ENCODE data around the gene LHFPL6.

- no peak for TF ChIP-seq CREB1 (CRISPR knock-in tag; IDR thresholded peaks at IDR 0.05; ENCODE audit: low read depth)
- TF ChIP-seq CTCF (conservative IDR thresholded peaks at IDR 0.05; ENCODE audit: low read depth in 2 of 2): no peak
- TF ChIP-seq POLR2AphosphoS5 (IDR thresholded peaks at IDR 0.05; ENCODE audit: low read depth): no peak
- TF ChIP-seq EZH2 (IDR thresholded peaks at IDR 0.05; ENCODE audit: low read depth, unreplicated experiment): no peak
- TF ChIP-seq EZH2phosphoT487 (IDR thresholded peaks at IDR 0.05; ENCODE audit: unreplicated experiment): no peak
- no peak for TF ChIP-seq REST (IDR thresholded peaks at IDR 0.05; ENCODE audit: unreplicated experiment)
- TF ChIP-seq JUNB (IDR thresholded peaks at IDR 0.05; ENCODE audit: unreplicated experiment): no peak
- no peak for TF ChIP-seq NANOG (IDR thresholded peaks at IDR 0.05; ENCODE audit: borderline replicate concordance)
- TF ChIP-seq ZNF331 (CRISPR knock-in tag; IDR thresholded peaks at IDR 0.05; ENCODE audit: low read depth): no peak
Measured at GRCh38 chr13:39369161-39369890, 233.7 kb downstream of the LHFPL6 start.

Data from GM23338 (cell line).